NCI-H1417 (cell line): Measurements from ENCODE around the gene PACSIN2.
"Not testable (repeated sequence)": the region's sequence is repeated elsewhere in the genome, so short reads cannot be mapped to it uniquely, and the experiment has no call there.

Experiments
- DNase-seq, 3 experiments: peaks; one replicate each; lab custom pipeline; 2025; lab: John Stamatoyannopoulos, UW

The PACSIN2 gene

DNA sequence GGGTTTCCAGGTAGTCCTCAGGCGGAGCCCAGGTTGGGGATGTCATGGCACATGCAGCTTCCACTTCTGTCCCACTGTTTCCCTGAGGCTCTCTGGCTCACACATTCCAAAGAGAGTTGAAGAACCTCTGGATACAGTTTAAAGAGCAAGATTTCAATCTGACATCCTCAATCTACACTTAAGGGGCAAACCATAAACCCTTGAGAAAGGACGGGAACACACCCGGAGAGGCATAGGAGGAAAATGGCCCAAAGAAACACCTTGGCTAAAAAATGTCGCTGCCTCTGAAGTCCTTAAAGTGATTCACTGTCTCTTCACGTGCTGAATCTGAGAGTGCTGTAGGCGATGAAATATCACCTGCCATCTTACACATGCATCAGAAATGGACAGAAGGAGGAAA lies 87.0 kb downstream of the PACSIN2 start:
- DNase-seq, result no peak

DNA sequence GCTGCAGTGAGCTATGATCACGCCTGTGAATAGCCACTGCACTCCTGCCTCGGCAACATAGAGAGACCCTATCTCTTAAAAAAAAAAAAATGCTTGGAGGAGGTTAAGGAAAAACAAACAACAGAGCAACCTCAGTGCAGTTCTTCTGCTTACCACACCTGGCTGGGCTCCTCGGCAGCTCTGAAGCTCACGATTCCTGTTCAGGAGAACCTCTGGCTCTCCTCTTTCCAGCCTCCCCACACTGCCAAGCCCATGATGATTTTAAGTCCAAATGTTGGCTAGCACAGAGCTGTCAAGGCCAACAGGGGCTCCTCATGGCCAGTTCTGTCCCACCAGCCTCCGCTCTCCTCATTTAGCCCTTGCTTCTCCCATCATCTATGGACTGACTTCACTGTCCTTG lies 88.2 kb downstream of the PACSIN2 start:
- no peak for DNase-seq

GRCh38 chr22:42926104-42926503 lies 88.8 kb downstream of the PACSIN2 start:
- peak in 1 of 3 experiments; percentile 7 for DNase-seq

- DNase-seq, result peak in 1 of 3 experiments; percentile 2
These were observed 89.4 kb downstream of the PACSIN2 start for GRCh38 chr22:42925598-42925997.

- DNase-seq, result not testable (repeated sequence)
These were observed 89.9 kb downstream of the PACSIN2 start for GRCh38 chr22:42925031-42925430.

- DNase-seq, result no peak
These were observed 90.5 kb downstream of the PACSIN2 start for GRCh38 chr22:42924436-42924835.

DNA sequence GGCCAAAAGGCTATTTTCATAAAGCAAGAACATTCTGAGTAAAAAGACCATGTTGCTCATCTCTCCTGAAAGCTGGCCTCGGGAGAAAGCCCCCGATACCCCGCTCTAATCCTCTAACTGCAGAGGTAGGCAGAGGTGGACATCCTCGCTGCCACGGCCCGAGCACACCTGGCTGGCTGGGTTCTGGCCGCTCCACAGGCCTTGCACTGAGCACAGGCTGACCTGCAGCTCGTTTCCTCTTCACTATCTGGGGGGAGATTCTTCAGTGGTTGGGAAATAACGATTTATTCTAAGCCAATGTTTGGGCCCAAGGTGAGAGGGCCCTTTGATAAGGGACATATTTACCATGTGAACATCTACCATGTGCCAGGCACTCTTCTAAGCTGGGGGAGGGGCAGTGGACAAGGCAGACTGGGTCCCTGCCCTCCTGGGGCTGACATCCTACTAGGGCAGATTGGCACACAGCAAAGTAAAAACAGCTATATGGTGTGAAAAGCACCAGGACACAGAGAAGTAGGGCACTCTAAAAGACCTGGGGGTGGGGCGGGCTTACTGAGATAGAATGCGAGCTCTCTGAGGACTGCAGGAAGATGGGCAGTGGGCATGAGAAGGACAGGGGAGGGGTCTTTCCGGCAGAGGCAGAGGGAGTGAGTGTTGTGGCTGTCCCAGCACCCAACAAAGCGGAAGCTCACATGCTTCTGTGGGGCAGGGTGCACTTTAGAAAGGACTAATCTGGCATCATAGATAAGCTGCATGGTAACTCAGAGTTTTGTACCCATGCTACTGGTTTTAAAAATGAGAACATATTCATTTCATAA lies 92.4 kb downstream of the PACSIN2 start:
- no peak for DNase-seq

DNA sequence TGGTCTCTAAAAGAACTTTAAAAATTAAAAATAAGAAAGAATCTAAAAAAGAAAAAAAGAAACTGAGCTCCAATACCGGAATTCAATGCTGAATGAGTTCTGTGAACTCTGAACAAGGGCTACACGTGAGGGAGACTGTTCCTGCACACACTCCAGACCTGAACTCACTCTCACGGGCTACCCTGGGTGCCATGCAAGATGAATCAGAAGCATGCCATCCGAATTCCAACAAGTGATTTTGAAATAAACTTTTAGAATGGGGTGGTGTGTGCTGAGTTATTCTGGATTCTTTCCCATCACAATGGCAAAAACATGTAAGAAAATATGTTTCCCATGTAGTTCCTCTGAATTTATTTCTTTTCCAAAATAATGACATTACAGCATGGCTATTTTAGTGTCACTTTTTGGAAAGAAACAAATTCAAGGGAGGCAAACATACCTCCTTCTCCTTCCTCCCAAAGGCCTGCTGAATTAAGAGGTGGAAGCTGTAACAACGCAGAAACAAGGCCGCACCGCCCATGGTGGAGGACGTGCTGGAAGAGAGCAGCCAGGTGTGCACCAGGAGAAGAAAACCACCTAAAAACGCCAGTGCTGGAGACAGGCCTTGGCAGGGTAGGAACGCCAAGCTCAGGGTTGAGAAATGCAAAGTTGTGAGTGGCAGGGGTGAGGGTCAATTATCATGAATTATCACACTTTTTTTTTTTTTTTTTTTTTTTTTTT lies 94.7 kb downstream of the PACSIN2 start:
- DNase-seq, result no peak

DNA sequence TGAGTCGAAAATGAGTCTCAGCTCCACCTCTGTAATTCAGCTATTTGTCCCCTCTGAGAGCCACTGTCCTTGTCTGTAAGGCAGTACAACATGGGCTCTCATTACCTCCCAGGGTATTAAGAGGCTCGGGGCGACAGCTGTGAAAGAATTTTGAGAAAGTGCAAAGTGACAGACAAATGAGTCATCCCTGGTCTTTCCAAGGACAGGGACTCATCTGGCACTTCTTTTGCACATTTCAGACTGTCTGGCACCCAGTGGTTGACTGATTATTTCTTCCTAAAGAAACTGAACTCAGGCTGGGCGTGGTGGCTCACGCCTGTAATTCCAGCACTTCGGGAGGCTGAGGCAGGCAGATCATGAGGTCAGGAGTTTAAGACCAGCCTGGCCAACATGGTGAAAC lies 95.8 kb downstream of the PACSIN2 start:
- DNase-seq, result no peak

GRCh38 chr22:42918500-42918899 lies 96.4 kb downstream of the PACSIN2 start:
- no peak for DNase-seq

- DNase-seq, result not testable (repeated sequence)
These were observed 97.6 kb downstream of the PACSIN2 start for GRCh38 chr22:42917358-42917757.

GRCh38 chr22:42915980-42916765 lies 98.8 kb downstream of the PACSIN2 start:
- no peak for DNase-seq

- DNase-seq, result no peak
These were observed 100.4 kb downstream of the PACSIN2 start for GRCh38 chr22:42914511-42915076.

- DNase-seq, result no peak
These were observed 101.0 kb downstream of the PACSIN2 start for GRCh38 chr22:42913874-42914510.

DNA sequence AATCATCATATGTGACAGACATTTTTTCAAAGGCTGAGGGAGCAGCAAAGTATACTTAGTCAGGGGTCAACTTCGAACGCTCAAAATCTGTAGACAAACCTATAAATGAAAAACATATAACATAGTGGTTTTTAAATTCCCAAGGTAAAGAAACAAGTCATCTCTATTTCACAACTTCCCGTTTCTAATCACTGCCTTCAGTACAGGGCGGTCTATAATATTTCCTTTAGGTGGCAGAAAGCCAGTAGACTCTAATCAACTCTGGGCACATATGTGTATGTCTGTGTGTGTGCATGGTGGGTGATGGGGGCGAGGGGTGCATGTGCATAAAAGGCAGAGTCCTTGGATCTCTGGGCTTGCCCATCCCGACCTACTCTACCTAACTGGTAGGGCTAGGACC lies 102.9 kb downstream of the PACSIN2 start:
- no peak for DNase-seq

GRCh38 chr22:42910221-42910942 lies 104.6 kb downstream of the PACSIN2 start:
- DNase-seq, result peak in 2 of 3 experiments; percentile 37 to 66

DNA sequence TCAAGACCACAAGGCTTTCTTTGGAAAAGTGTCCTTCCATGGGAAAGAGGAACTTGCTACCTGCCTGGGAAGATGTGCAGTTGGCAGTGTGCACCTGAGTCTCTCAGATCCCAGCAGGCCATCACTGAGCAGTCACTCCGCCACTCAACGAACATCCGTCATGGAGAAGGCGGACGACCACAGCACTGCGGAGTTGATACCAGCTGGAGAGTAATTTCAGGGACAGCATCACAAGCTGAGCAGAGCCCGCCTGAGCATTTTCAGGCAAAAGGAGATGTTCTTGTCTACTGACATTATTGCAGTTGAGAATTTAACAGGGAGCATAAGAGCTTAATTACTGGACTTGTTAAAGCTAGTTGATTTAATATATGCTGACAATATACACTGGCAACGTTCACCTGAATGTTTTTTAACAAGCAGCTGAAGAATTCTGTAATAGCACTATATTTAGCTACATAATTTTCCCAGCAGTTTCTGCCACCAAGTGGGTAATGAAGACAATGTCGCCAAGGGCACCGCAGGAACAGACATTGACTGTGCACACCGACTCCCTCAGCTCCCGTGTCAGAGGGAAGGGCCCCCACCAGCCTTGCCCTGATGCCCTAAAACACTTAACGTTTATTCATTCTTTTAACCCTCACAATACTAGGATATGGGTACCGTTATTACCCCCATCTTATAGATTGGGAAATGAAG lies 105.4 kb downstream of the PACSIN2 start:
- peak; percentile 20 to 90 (median 54) for DNase-seq

- DNase-seq, result no peak
These were observed 106.6 kb downstream of the PACSIN2 start for GRCh38 chr22:42908374-42908746.

DNA sequence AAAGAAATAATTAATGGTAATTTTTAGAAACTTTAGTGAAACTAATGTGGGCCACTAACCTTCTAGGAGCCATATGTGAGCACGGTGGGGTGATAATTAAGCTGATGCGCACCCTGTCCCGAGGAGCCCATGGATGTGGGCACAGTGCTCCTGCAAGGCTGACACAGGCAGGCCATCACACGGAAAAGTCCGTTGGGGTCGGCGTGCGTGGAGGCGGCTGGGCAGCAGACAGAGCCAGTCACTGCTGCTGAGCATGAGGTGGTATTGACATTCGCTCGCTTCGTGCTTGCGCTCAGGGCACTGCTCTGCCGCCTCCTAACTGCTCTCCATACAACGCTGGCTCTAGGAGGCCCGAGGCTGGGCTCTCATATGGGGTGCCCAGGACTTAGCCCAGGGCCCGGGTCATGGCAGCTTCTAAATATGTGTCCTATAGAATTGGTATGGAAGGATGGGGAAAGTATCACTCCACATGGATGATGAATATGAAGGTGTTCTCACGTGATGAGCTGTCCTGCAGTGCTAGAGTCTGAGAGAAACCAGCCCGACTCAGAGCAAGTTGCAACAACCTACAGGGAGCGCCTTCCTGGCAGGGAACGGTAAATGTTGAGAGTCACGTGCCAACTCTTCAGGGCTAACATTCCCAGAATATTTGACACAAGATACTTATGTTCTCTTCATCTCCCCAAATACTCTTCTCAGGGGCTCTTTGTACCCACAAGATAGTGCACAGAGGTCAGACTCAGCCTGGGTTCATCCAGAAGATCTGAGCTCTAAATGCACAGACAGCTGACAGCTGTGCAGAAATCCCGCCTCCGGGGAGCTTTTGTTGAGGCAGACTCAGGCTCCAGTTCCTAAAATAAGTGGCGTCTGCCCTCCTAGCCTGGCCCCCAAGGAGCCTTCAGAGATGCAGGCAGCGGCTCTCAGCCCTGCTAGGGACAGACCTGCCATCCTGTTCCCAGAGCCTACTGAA lies 107.3 kb downstream of the PACSIN2 start:
- no peak for DNase-seq
